Psoas muscle (tissue), 8 donors: ENCODE results near the gene XRN2. TPM values are rescaled to one million over a fixed set of nuclear protein-coding genes. Genes with fewer than 3 reads are reported as not detected.

Experiments
- ATAC-seq, 4 donors: fragments of 200-7000 bp; cut with Tn5 transposase; one replicate each; pipeline ENCODE4 v1.9.1; 2020; ENCODE audit warnings: moderate library complexity in 3 of 4, mild to moderate bottlenecking in 2 of 4
- DNase-seq, 2 donors: peaks; one replicate each; pipeline ENCODE4 v3.0.0-alpha.2; 2020
- H3K27ac ChIP-seq: fragments of 200-600 bp; one replicate; pipeline ENCODE4 v1.8.0; 2022
- H3K27me3 ChIP-seq, 3 donors: fragments of 200-600 bp in 1 of 3; one replicate each; pipeline versions ENCODE4 v1.6.1 to v1.8.0; 2013 to 2022; ENCODE audit warnings: low read length in 2 of 3, mild to moderate bottlenecking in 2 of 3, moderate library complexity in 1 of 3; ENCODE audit not compliant: insufficient read depth in 3 of 3
- H3K36me3 ChIP-seq, 2 donors: fragments of 200-600 bp in 1 of 2; one replicate each; pipeline versions ENCODE4 v1.6.1 to v1.8.0; 2013 to 2022; ENCODE audit warnings: low read depth in 1 of 2, mild to moderate bottlenecking in 1 of 2, moderate library complexity in 1 of 2; ENCODE audit not compliant: insufficient read depth in 1 of 2
- H3K4me1 ChIP-seq: fragments of 200-600 bp; one replicate; pipeline ENCODE4 v1.8.0; 2022
- H3K4me3 ChIP-seq: fragments of 200-600 bp; one replicate; pipeline ENCODE4 v1.8.0; 2022; ENCODE audit warnings: mild to moderate bottlenecking
- H3K9me3 ChIP-seq: fragments of 200-600 bp; one replicate; pipeline ENCODE4 v1.8.0; 2022
- CTCF ChIP-seq: fragments of 200-600 bp; IDR thresholded peaks from one replicate; pipeline ENCODE4 v1.8.0; 2022; ENCODE audit warnings: antibody characterized with exemption
- WGBS, 3 donors: extraction: QIAGEN DNeasy Blood & Tissue Kit; methylation state at CpG; one replicate each; pipeline versions ENCODE4 v1.1.6 to v1.1.7; 2013; 5-methylcytosine and 5-hydroxymethylcytosine counted together
- intact Hi-C, 2 donors: fragments of 100-400 bp; cut with DNase I; formaldehyde crosslinking; loops; one replicate each; pipeline versions ENCODE4 v1.11.0 to v1.14.2; 2022
- polyA plus RNA-seq, 3 donors: library from polyadenylated mRNA; stranded (reverse); fragments of 200-250 nt; gene quantifications; one replicate each; pipeline ENCODE4 v1.2.3, GENCODE V29; 2013
- total RNA-seq, 4 donors: library from RNA; stranded (reverse); fragmentation: NEBNext Ultra II Directional in 2 of 4; extraction: Animal tissue kit (Norgen Biotek cat#: 25700) in 2 of 4; gene quantifications; one replicate each; pipeline versions ENCODE4 v1.2.1 to v1.2.4, GENCODE V29; 2021 to 2023
- donor health status: healthy with polysubstance abuse.
- donor health status: DM: no; HTN: no; CAD: no; lungs with moderate emphysema.
- donor health status: Bipolar disorder and iron deficiency.
- donor health status: healthy.
- donor health status: DM: yes; HTN: yes; CAD: no.
- donor health status: DM: no; HTN: no; CAD: no.
- donor health status: DM: no; HTN: no; CAD: no.
- donor health status: DM: yes; HTN: yes; CAD: no.

The XRN2 gene
- total and polyA plus RNA-seq, 7 donors, result 25.1 to 48.3 (median 41.0) TPM

- Histone ChIP-seq H3K4me3 (no peak overlapping the region), H3K9me3 (no peaks in the 10 kb centered on the region), H3K27me3 (no peaks in the 10 kb centered on the region), H3K27ac (no peak overlapping the region), H3K36me3 (no peaks in the 10 kb centered on the region), H3K4me1 (no peaks in the 10 kb centered on the region)
- no peak for DNase-seq
- no peak for TF ChIP-seq CTCF
- intact Hi-C loops, result no loop called here
- ATAC-seq, result no peak
- WGBS, 3 donors, result 90 to 92% (median 90%) methylated on average over 8 of the region's 8 CpGs
These were observed 32.3 kb upstream of the XRN2 start for GRCh38 chr20:21270806-21271205.

- no peak for ATAC-seq
- no peaks in the 10 kb centered on the region for H3K36me3 ChIP-seq
- no peak for DNase-seq
- no peaks in the 10 kb centered on the region for H3K27me3 ChIP-seq
- H3K4me1 ChIP-seq, result no peaks in the 10 kb centered on the region
- no peaks in the 10 kb centered on the region for H3K9me3 ChIP-seq
- H3K27ac ChIP-seq, result no peak overlapping the region
- TF ChIP-seq CTCF, result no peak
- intact Hi-C loops, result no loop called here
- no peak overlapping the region for H3K4me3 ChIP-seq
These were observed 30.9 kb upstream of the XRN2 start for GRCh38 chr20:21272279-21272678.

GRCh38 chr20:21272679-21273078, 30.5 kb upstream of the XRN2 start:
- ATAC-seq, result no peak
- Histone ChIP-seq H3K4me1 (no peaks in the 10 kb centered on the region), H3K27me3 (no peaks in the 10 kb centered on the region), H3K27ac (no peak overlapping the region), H3K4me3 (no peak overlapping the region), H3K9me3 (no peaks in the 10 kb centered on the region), H3K36me3 (no peaks in the 10 kb centered on the region)
- DNase-seq, result no peak
- 84 to 88% (median 85%) methylated on average over 3 of the region's 3 CpGs for WGBS, 3 donors
- TF ChIP-seq CTCF, result no peak
- intact Hi-C loops, result no loop called here

GRCh38 chr20:21273755-21274386, 29.3 kb upstream of the XRN2 start:
- no peaks in the 10 kb centered on the region for H3K9me3 ChIP-seq
- H3K27me3 ChIP-seq, result no peaks in the 10 kb centered on the region
- intact Hi-C loops, result no loop called here
- 73 to 78% (median 77%) methylated on average over 8 of the region's 8 CpGs for WGBS, 3 donors
- no peaks in the 10 kb centered on the region for H3K36me3 ChIP-seq
- TF ChIP-seq CTCF, result no peak
- ATAC-seq (no peak), DNase-seq (no peak)
- H3K4me1 ChIP-seq, result no peaks in the 10 kb centered on the region
- no peak overlapping the region for H3K4me3 ChIP-seq
- H3K27ac ChIP-seq, result no peak overlapping the region

GRCh38 chr20:21278829-21279228, 24.3 kb upstream of the XRN2 start:
- no peaks in the 10 kb centered on the region for H3K9me3 ChIP-seq
- H3K36me3 ChIP-seq, result no peaks in the 10 kb centered on the region
- ATAC-seq (no peak), DNase-seq (no peak)
- H3K4me3 ChIP-seq, result no peak overlapping the region
- 88 to 93% (median 92%) methylated on average over 2 of the region's 2 CpGs for WGBS, 3 donors
- no peaks in the 10 kb centered on the region for H3K4me1 ChIP-seq
- TF ChIP-seq CTCF, result no peak
- no peak overlapping the region for H3K27ac ChIP-seq
- intact Hi-C loops, result no loop called here
- H3K27me3 ChIP-seq, result peaks cover 0 to 2% (median 0%) of the 10 kb centered on the region in 3 donors
